Adrenal gland (tissue), 12 donors: ENCODE data around the gene CLASRP. TPM values are rescaled to one million over a fixed set of nuclear protein-coding genes. Genes with fewer than 3 reads are reported as not detected.

Experiments
- DNase-seq, 7 donors: peaks; one replicate each; pipeline ENCODE4 v3.0.0-alpha.2; 2019 to 2020
- H3K27ac ChIP-seq, 5 donors: fragments of 200-600 bp; sonication (generic) in 4 of 5; 1 replicate in 3 of 5; 2 replicates in 2 of 5; pipeline versions ENCODE4 v1.5.1 to v1.8.0; 2016 to 2020; ENCODE audit warnings: mild to moderate bottlenecking in 1 of 5
- H3K27me3 ChIP-seq: fragments of 200-600 bp; 2 replicates; pipeline ENCODE4 v1.8.0; 2021
- H3K36me3 ChIP-seq, 2 donors: fragments of 200-600 bp; replicated peaks in 1 of 2; 1 replicate in 1 of 2; 2 replicates in 1 of 2; pipeline versions ENCODE4 v1.5.1 to v1.8.0; 2018 to 2022
- H3K4me1 ChIP-seq, 2 donors: fragments of 200-600 bp; replicated peaks in 1 of 2; 1 replicate in 1 of 2; 2 replicates in 1 of 2; pipeline versions ENCODE4 v1.5.1 to v1.8.0; 2018 to 2021
- H3K4me3 ChIP-seq, 4 donors: fragments of 200-600 bp; sonication (generic) in 3 of 4; one replicate each; pipeline ENCODE4 v1.5.1; 2016 to 2018
- H3K9me3 ChIP-seq, 3 donors: fragments of 200-600 bp; sonication (generic) in 1 of 3; replicated peaks in 1 of 3; 1 replicate in 2 of 3; 2 replicates in 1 of 3; pipeline versions ENCODE4 v1.5.1 to v1.8.0; 2016 to 2021
- CTCF ChIP-seq, 6 experiments: fragments of 450-650 bp in 4 of 6; fragments of 200-600 bp in 2 of 6; sonication (generic) in 1 of 6; IDR thresholded peaks; 1 replicate in 5 of 6; 2 replicates in 1 of 6; pipeline versions ENCODE4 v1.5.1 to v1.8.0; 2016 to 2021; ENCODE audit warnings: antibody characterized with exemption in 6 of 6, mild to moderate bottlenecking in 2 of 6, moderate library complexity in 1 of 6
- POLR2A ChIP-seq, 2 donors: fragments of 450-650 bp; IDR thresholded peaks; one replicate each; pipeline ENCODE4 v1.6.1; 2017; ENCODE audit warnings: antibody characterized with exemption in 2 of 2, mild to moderate bottlenecking in 2 of 2, moderate library complexity in 1 of 2
- WGBS, 4 donors: extraction: QIAGEN DNeasy Blood & Tissue Kit in 2 of 4; methylation state at CpG; one replicate each; pipeline versions ENCODE4 v1.1.5 to v1.1.7; 2013 to 2017; 5-methylcytosine and 5-hydroxymethylcytosine counted together
- intact Hi-C, 2 donors: fragments of 100-400 bp; cut with DNase I; formaldehyde crosslinking; loops; one replicate each; pipeline versions ENCODE4 v1.14.1 to v1.15.0; 2022 to 2023
- polyA plus RNA-seq, 3 donors: library from polyadenylated mRNA; stranded (reverse); fragments of 200-250 nt in 2 of 3; fragments of 350-450 nt in 1 of 3; fragmentation: Illumina TruSeq in 1 of 3; extraction: RNeasy Lipid Tissue Mini Kit (QIAGEN cat#74804) in 1 of 3; gene quantifications; one replicate each; pipeline ENCODE4 v1.2.3, GENCODE V29; 2013 to 2014
- total RNA-seq, 9 donors: library from RNA; depleted of rRNA in 4 of 9; stranded (reverse); fragments of >200 nt in 4 of 9; fragments of 120-200 nt in 1 of 9; fragmentation: NEBNext Ultra II Directional in 1 of 9; extraction: Animal tissue kit (Norgen Biotek cat#: 25700) in 1 of 9; gene quantifications; one replicate each; pipeline versions ENCODE4 v1.1.0 to v1.2.4, GENCODE V29; 2013 to 2023
- donor health status: healthy with polysubstance abuse.
- donor health status: Bipolar disorder and iron deficiency.
- donor health status: DM: yes; HTN: yes; CAD: no.
- donor health status: DM: no; HTN: no; CAD: no.
- donor health status: DM: no; HTN: no; CAD: no.
- donor health status: DM: yes; HTN: yes; CAD: no.

Gene CLASRP
- total and polyA plus RNA-seq, 12 donors: 19.8 to 730 (median 64.7) TPM

GRCh38 chr19:45009625-45010255, 29.1 kb upstream of the CLASRP start:
- no peaks in the 10 kb centered on the region for H3K9me3 ChIP-seq
- intact Hi-C loops: loop anchor here in 1 of 2 donors (10.0 kb wide), 1 partner anchor 345 kb away; no protein-coding TSS in a partner anchor
- 85 to 96% (median 92%) methylated on average over 6 to 9 of the region's 9 CpGs for WGBS, 4 donors
- no peak overlapping the region for H3K4me3 ChIP-seq
- no peak for TF ChIP-seq CTCF (IDR thresholded peaks at IDR 0.05)
- no peak for TF ChIP-seq POLR2A (IDR thresholded peaks at IDR 0.05)
- H3K27me3 ChIP-seq: no peaks in the 10 kb centered on the region
- no peak for DNase-seq
- H3K4me1 ChIP-seq: no peaks in the 10 kb centered on the region
- peaks cover 0 to 6% of the 10 kb centered on the region in 2 donors for H3K36me3 ChIP-seq
- H3K27ac ChIP-seq: no peak overlapping the region

GRCh38 chr19:45010306-45010705, 28.5 kb upstream of the CLASRP start:
- no peaks in the 10 kb centered on the region for H3K27me3 ChIP-seq
- no peak overlapping the region for H3K4me3 ChIP-seq
- H3K4me1 ChIP-seq: no peaks in the 10 kb centered on the region
- no peak overlapping the region for H3K27ac ChIP-seq
- intact Hi-C loops: loop anchor here in 1 of 2 donors (10.0 kb wide), 1 partner anchor 344 kb away; no protein-coding TSS in a partner anchor
- no peak for TF ChIP-seq CTCF (IDR thresholded peaks at IDR 0.05)
- TF ChIP-seq POLR2A (IDR thresholded peaks at IDR 0.05): no peak
- WGBS, 4 donors: 75 to 79% (median 76%) methylated on average over 6 of the region's 6 CpGs
- H3K36me3 ChIP-seq: peaks cover 0 to 6% of the 10 kb centered on the region in 2 donors
- no peaks in the 10 kb centered on the region for H3K9me3 ChIP-seq
- no peak for DNase-seq

GRCh38 chr19:45011959-45012358, 26.9 kb upstream of the CLASRP start:
- TF ChIP-seq CTCF (IDR thresholded peaks at IDR 0.05): no peak
- no peak for TF ChIP-seq POLR2A (IDR thresholded peaks at IDR 0.05)
- Histone ChIP-seq H3K27me3 (no peaks in the 10 kb centered on the region), H3K27ac (no peak overlapping the region), H3K36me3 (peaks cover 0 to 6% of the 10 kb centered on the region in 2 donors), H3K4me3 (no peak overlapping the region), H3K4me1 (peaks cover 0 to under 1% of the 10 kb centered on the region in 2 donors), H3K9me3 (no peaks in the 10 kb centered on the region)
- intact Hi-C loops: loop anchor here in 1 of 2 donors (10.0 kb wide), 1 partner anchor 343 kb away; no protein-coding TSS in a partner anchor
- WGBS, 4 donors: 94 to 96% (median 95%) methylated on average over 17 to 42 of the region's 42 CpGs
- DNase-seq: no peak

- Histone ChIP-seq H3K27me3 (no peaks in the 10 kb centered on the region), H3K9me3 (no peaks in the 10 kb centered on the region), H3K4me1 (peaks cover 0 to 5% of the 10 kb centered on the region in 2 donors), H3K27ac (no peak overlapping the region), H3K4me3 (no peak overlapping the region), H3K36me3 (no peaks in the 10 kb centered on the region)
- 64 to 69% (median 66%) methylated on average over 13 of the region's 13 CpGs for WGBS, 4 donors
- TF ChIP-seq CTCF (IDR thresholded peaks at IDR 0.05): peak; percentile 30 to 67 (median 64)
- TF ChIP-seq POLR2A (IDR thresholded peaks at IDR 0.05): no peak
- DNase-seq: peak; percentile 68 to 85 (median 78)
- intact Hi-C loops: loop anchor here in 1 of 2 donors (10.0 kb wide), 1 partner anchor 338 kb away; no protein-coding TSS in a partner anchor
These were observed 22.2 kb upstream of the CLASRP start for GRCh38 chr19:45016388-45017314.
